PC-9 (cell line): ENCODE measurements around the gene SAMD11. TPM values are rescaled to one million over a fixed set of nuclear protein-coding genes. Genes with fewer than 3 reads are reported as not detected.

Experiments
- BruUV-seq: library from RNA; stranded (reverse); fragments of 400-500 nt; replicated peaks from 2 replicates; lab custom pipeline; 2021; lab: Mats Ljungman, UMichigan
- CTCF ChIA-PET: fragments of 300-600 bp; sonication (Branson Sonifier 250); formaldehyde crosslinking; loops from one replicate; lab custom pipeline; 2022; ENCODE audit warnings: antibody characterized with exemption; lab: Charles Lee
- POLR2A ChIA-PET: fragments of 300-600 bp; sonication (Branson Sonifier 250); formaldehyde crosslinking; loops from one replicate; lab custom pipeline; 2022; ENCODE audit warnings: antibody characterized with exemption; ENCODE audit not compliant: unreplicated experiment; lab: Charles Lee
- DNase-seq, 2 experiments: peaks; one replicate each; pipeline versions ENCODE4 v3.0.0 to v3.0.0-alpha.2; 2015 to 2022; ENCODE audit warnings: mixed read lengths in 1 of 2
- H2AFZ ChIP-seq: fragments of 200-600 bp; sonication (generic); 2 replicates; pipeline ENCODE4 v1.8.1; 2017; ENCODE audit warnings: antibody characterized with exemption
- H3F3A ChIP-seq: fragments of 200-600 bp; sonication (generic); 2 replicates; pipeline ENCODE4 v1.8.1; 2017; ENCODE audit warnings: antibody characterized with exemption, mild to moderate bottlenecking, low read depth; ENCODE audit not compliant: insufficient read depth
- H3K27ac ChIP-seq: fragments of 200-600 bp; sonication (generic); 2 replicates; pipeline ENCODE4 v1.6.1; 2016; ENCODE audit warnings: mixed run types
- H3K27me3 ChIP-seq: fragments of 200-600 bp; sonication (generic); 2 replicates; pipeline ENCODE4 v1.6.1; 2016; ENCODE audit warnings: low read depth, mixed run types; ENCODE audit not compliant: insufficient read depth
- H3K36me3 ChIP-seq: fragments of 200-600 bp; sonication (generic); 2 replicates; pipeline ENCODE4 v1.6.1; 2016; ENCODE audit warnings: low read depth, mixed run types
- H3K4me1 ChIP-seq: fragments of 200-600 bp; sonication (generic); replicated peaks from 2 replicates; pipeline ENCODE4 v1.6.1; 2016; ENCODE audit warnings: mixed run types; ENCODE audit not compliant: insufficient read depth
- H3K4me2 ChIP-seq: fragments of 200-600 bp; sonication (generic); 2 replicates; pipeline ENCODE4 v1.6.1; 2017; ENCODE audit warnings: mixed run types
- H3K4me3 ChIP-seq: fragments of 200-600 bp; sonication (generic); 2 replicates; pipeline ENCODE4 v1.6.1; 2016; ENCODE audit warnings: mixed run types
- H3K79me2 ChIP-seq: fragments of 200-600 bp; sonication (generic); 2 replicates; pipeline ENCODE4 v1.6.1; 2017; ENCODE audit warnings: low read depth, mixed run types
- H3K9me2 ChIP-seq: fragments of 200-600 bp; sonication (generic); 2 replicates; pipeline ENCODE4 v1.8.1; 2017; ENCODE audit warnings: mild to moderate bottlenecking; ENCODE audit not compliant: insufficient read depth
- H3K9me3 ChIP-seq: fragments of 200-600 bp; sonication (generic); 2 replicates; pipeline ENCODE4 v1.8.1; 2016; ENCODE audit warnings: low read depth; ENCODE audit not compliant: insufficient read depth
- H4K20me1 ChIP-seq: fragments of 200-600 bp; sonication (generic); 2 replicates; pipeline ENCODE4 v1.8.1; 2017; ENCODE audit not compliant: insufficient read depth
- CTCF ChIP-seq: fragments of 200-600 bp; sonication (generic); conservative IDR thresholded peaks from 2 replicates; pipeline ENCODE4 v1.6.1; 2017; ENCODE audit warnings: mixed run types, antibody characterized with exemption, mild to moderate bottlenecking, moderate library complexity
- EZH2 ChIP-seq: fragments of 200-600 bp; sonication (generic); IDR thresholded peaks from 2 replicates; pipeline ENCODE4 v1.8.0; 2017; ENCODE audit warnings: antibody characterized with exemption, low read depth
- intact Hi-C: fragments of 100-400 bp; cut with micrococcal nuclease; formaldehyde crosslinking; loops from one replicate; pipeline ENCODE4 v1.10.0; 2022; ENCODE audit not compliant: unreplicated experiment
- total RNA-seq: library from RNA; stranded (reverse); gene quantifications from 2 replicates; pipeline ENCODE4 v1.2.3, GENCODE V29; 2021

Gene SAMD11
- total RNA-seq, 1 experiment from 2014 or later, result 0.59 TPM

GRCh38 chr1:953524-954320 lies 30.0 kb downstream of the SAMD11 start:
- 0 out of 2 replicates have a peak, but pooled peaks cover 11% of the 10 kb centered on the region for H3K36me3 ChIP-seq
- peaks cover 24% of the 10 kb centered on the region for H3K79me2 ChIP-seq
- H3K9me3 ChIP-seq, result no peaks in the 10 kb centered on the region
- no peaks in the 10 kb centered on the region for H3F3A ChIP-seq
- ChIA-PET CTCF (no interaction called here), POLR2A (no interaction called here)
- H3K4me3 ChIP-seq, result no peak overlapping the region
- peaks cover 37% of the 10 kb centered on the region for H4K20me1 ChIP-seq
- H2AFZ ChIP-seq, result no peak overlapping the region
- H3K27ac ChIP-seq, result no peak overlapping the region
- DNase-seq, result no peak
- no peaks in the 10 kb centered on the region for H3K9me2 ChIP-seq
- intact Hi-C loops, result no loop called here
- H3K4me1 ChIP-seq, result peaks cover 9% of the 10 kb centered on the region
- no peak for TF ChIP-seq EZH2
- no peak for TF ChIP-seq CTCF
- H3K4me2 ChIP-seq, result no peak overlapping the region
- no TSS peak for BruUV-seq
- H3K27me3 ChIP-seq, result no peaks in the 10 kb centered on the region

- CTCF ChIA-PET, result no interaction called here
- Histone ChIP-seq H3K4me2 (no peak overlapping the region), H3K27ac (no peak overlapping the region), H3K36me3 (0 out of 2 replicates have a peak, but pooled peaks cover 11% of the 10 kb centered on the region), H3K4me3 (no peak overlapping the region), H3K9me2 (no peaks in the 10 kb centered on the region), H3F3A (no peaks in the 10 kb centered on the region), H2AFZ (no peak overlapping the region), H4K20me1 (peaks cover 37% of the 10 kb centered on the region), H3K79me2 (peaks cover 28% of the 10 kb centered on the region), H3K27me3 (no peaks in the 10 kb centered on the region), H3K9me3 (no peaks in the 10 kb centered on the region), H3K4me1 (peaks cover 9% of the 10 kb centered on the region)
- TF ChIP-seq CTCF, result no peak
- no peak for TF ChIP-seq EZH2
- POLR2A ChIA-PET, result no interaction called here
- intact Hi-C loops, result no loop called here
- no peak for DNase-seq
- no TSS peak for BruUV-seq
These were observed 31.2 kb downstream of the SAMD11 start for GRCh38 chr1:954927-955326.

- no peaks in the 10 kb centered on the region for H3K9me2 ChIP-seq
- intact Hi-C loops, result no loop called here
- POLR2A ChIA-PET, result no interaction called here
These were observed 31.8 kb downstream of the SAMD11 start for GRCh38 chr1:955474-955873.

More at GRCh38 chr1:955474-955873, 31.8 kb downstream of the SAMD11 start:
- Histone ChIP-seq H3K4me2 (no peak overlapping the region), H3K4me1 (peaks cover 9% of the 10 kb centered on the region), H4K20me1 (peaks cover 37% of the 10 kb centered on the region), H3K27me3 (no peaks in the 10 kb centered on the region), H3K27ac (no peak overlapping the region), H3K36me3 (0 out of 2 replicates have a peak, but pooled peaks cover 11% of the 10 kb centered on the region), H2AFZ (no peak overlapping the region), H3K4me3 (no peak overlapping the region), H3F3A (no peaks in the 10 kb centered on the region), H3K79me2 (peaks cover 28% of the 10 kb centered on the region), H3K9me3 (no peaks in the 10 kb centered on the region)
- BruUV-seq, result no TSS peak
- no peak for DNase-seq
- TF ChIP-seq EZH2 (no peak), CTCF (no peak)
- CTCF ChIA-PET, result no interaction called here
